ENCODE measurements around the gene LCA5L.

LCA5L gene

GRCh38 chr21:39445321-39446269 lies at the start of gene LCA5L:
TSS of gene LCA5L (minus strand) at chr21:39445778. CDS start at chr21:39428493, 17,285 bp downstream.
- Histone ChIP-seq H3K9me2 (replicated peaks; ENCODE audit: insufficient read depth, low read length) (no peaks in the 10 kb centered on the region), H3K9me3 (ENCODE audit: insufficient read depth, low read length) (no peaks in the 10 kb centered on the region), H4K20me1 (ENCODE audit: low read depth, low read length) (no peaks in the 10 kb centered on the region), H3K79me2 (ENCODE audit: insufficient read depth, low read length) (no peaks in the 10 kb centered on the region), H3K4me3 (ENCODE audit: insufficient read depth, low read length, poor library complexity, severe bottlenecking) (peak within 1 kb of the TSS; percentile 88), H3K36me3 (ENCODE audit: low read length) (no peaks in the 10 kb centered on the region), H2AFZ (ENCODE audit: low read depth, low read length, severe bottlenecking) (peak within 1 kb of the TSS; percentile 100), H3K9ac (ENCODE audit: low read length) (peak within 1 kb of the TSS; percentile 72), H3K27ac (ENCODE audit: low read depth, low read length) (peak within 1 kb of the TSS; percentile 33; the same call in 1 of the 2 replicates), H3K4me2 (ENCODE audit: low read depth, low read length, poor library complexity, severe bottlenecking) (peak within 1 kb of the TSS; percentile 92), H3K27me3 (ENCODE audit: low read length) (no peaks in the 10 kb centered on the region), H3F3A (ENCODE audit: insufficient read depth) (no peaks in the 10 kb centered on the region)
- TF ChIP-seq, protein P1, sequence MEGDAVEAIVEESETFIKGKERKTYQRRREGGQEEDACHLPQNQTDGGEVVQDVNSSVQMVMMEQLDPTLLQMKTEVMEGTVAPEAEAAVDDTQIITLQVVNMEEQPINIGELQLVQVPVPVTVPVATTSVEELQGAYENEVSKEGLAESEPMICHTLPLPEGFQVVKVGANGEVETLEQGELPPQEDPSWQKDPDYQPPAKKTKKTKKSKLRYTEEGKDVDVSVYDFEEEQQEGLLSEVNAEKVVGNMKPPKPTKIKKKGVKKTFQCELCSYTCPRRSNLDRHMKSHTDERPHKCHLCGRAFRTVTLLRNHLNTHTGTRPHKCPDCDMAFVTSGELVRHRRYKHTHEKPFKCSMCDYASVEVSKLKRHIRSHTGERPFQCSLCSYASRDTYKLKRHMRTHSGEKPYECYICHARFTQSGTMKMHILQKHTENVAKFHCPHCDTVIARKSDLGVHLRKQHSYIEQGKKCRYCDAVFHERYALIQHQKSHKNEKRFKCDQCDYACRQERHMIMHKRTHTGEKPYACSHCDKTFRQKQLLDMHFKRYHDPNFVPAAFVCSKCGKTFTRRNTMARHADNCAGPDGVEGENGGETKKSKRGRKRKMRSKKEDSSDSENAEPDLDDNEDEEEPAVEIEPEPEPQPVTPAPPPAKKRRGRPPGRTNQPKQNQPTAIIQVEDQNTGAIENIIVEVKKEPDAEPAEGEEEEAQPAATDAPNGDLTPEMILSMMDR (IDR thresholded peaks at IDR 0.05; ENCODE audit: insufficient read depth, low read length, poor library complexity, severe bottlenecking) = no peak
- TF ChIP-seq EZH2phosphoT487 (conservative IDR thresholded peaks at IDR 0.05; ENCODE audit: low read length) = no peak

- H3K36me3 ChIP-seq (ENCODE audit: low read length) = no peaks in the 10 kb centered on the region
- H3F3A ChIP-seq (ENCODE audit: insufficient read depth) = no peaks in the 10 kb centered on the region
- H3K9me2 ChIP-seq (replicated peaks; ENCODE audit: insufficient read depth, low read length) = no peaks in the 10 kb centered on the region
- no peak overlapping the region for H3K27ac ChIP-seq (ENCODE audit: low read depth, low read length)
- no peak overlapping the region for H3K4me2 ChIP-seq (ENCODE audit: low read depth, low read length, poor library complexity, severe bottlenecking)
- no peaks in the 10 kb centered on the region for H3K27me3 ChIP-seq (ENCODE audit: low read length)
- H3K9me3 ChIP-seq (ENCODE audit: insufficient read depth, low read length) = no peaks in the 10 kb centered on the region
- no peak overlapping the region for H3K4me3 ChIP-seq (ENCODE audit: insufficient read depth, low read length, poor library complexity, severe bottlenecking)
- H3K79me2 ChIP-seq (ENCODE audit: insufficient read depth, low read length) = no peaks in the 10 kb centered on the region
- no peak for TF ChIP-seq EZH2phosphoT487 (conservative IDR thresholded peaks at IDR 0.05; ENCODE audit: low read length)
- TF ChIP-seq, protein P1 (IDR thresholded peaks at IDR 0.05; ENCODE audit: insufficient read depth, low read length, poor library complexity, severe bottlenecking) = no peak
- H3K9ac ChIP-seq (ENCODE audit: low read length) = no peak overlapping the region
- no peaks in the 10 kb centered on the region for H4K20me1 ChIP-seq (ENCODE audit: low read depth, low read length)
- no peak overlapping the region for H2AFZ ChIP-seq (ENCODE audit: low read depth, low read length, severe bottlenecking)
Measured at GRCh38 chr21:39489380-39489924, 43.9 kb upstream of the LCA5L start.

DNA sequence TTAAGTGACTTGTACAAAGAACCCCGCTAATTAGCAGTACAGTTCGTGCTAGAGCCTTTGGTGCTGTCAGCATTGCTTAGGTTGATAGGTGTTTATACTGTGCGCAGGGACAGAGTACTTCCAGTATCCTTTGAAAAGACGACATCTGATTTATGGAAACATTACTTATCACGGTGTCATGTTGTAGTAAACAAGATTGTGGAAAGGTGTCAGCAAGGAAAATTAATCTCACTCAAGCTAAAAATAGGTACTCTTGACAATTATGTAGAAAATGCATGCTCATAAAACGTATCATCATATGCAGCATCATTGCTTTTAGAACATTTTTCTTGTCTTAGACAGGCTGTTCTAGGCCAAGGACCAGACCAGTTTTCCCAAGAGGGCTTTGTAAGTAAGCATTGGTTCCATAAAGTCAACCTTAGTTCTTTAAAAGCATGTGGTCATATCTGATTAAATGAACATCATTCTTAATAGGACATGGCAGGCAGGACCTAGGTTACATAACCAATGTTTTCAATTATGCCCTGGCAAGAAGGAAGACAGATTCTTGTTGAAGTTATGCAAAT lies 39.2 kb upstream of the LCA5L start:
- Histone ChIP-seq H3K4me3 (ENCODE audit: insufficient read depth, low read length, poor library complexity, severe bottlenecking) (no peak overlapping the region), H3K9ac (ENCODE audit: low read length) (no peak overlapping the region), H3K36me3 (ENCODE audit: low read length) (no peaks in the 10 kb centered on the region), H3K9me3 (ENCODE audit: insufficient read depth, low read length) (no peaks in the 10 kb centered on the region), H3K79me2 (ENCODE audit: insufficient read depth, low read length) (no peaks in the 10 kb centered on the region), H3F3A (ENCODE audit: insufficient read depth) (no peaks in the 10 kb centered on the region), H3K4me2 (ENCODE audit: low read depth, low read length, poor library complexity, severe bottlenecking) (no peak overlapping the region), H3K9me2 (replicated peaks; ENCODE audit: insufficient read depth, low read length) (no peaks in the 10 kb centered on the region), H3K27me3 (ENCODE audit: low read length) (no peaks in the 10 kb centered on the region), H4K20me1 (ENCODE audit: low read depth, low read length) (no peaks in the 10 kb centered on the region), H2AFZ (ENCODE audit: low read depth, low read length, severe bottlenecking) (no peak overlapping the region), H3K27ac (ENCODE audit: low read depth, low read length) (no peak overlapping the region)
- TF ChIP-seq EZH2phosphoT487 (conservative IDR thresholded peaks at IDR 0.05; ENCODE audit: low read length) = no peak

Measured in SU-DHL-6 (cell line).